22Rv1 (cell line): ENCODE data around the gene SERPINB6.
"Not testable (repeated sequence)": the region's sequence is repeated elsewhere in the genome, so short reads cannot be mapped to it uniquely, and the experiment has no call there.

ENCODE experiments used
- H3K27ac ChIP-seq: fragments of 450-650 bp; 2 replicates; pipeline ENCODE4 v1.5.1; 2017
- ZFX ChIP-seq: fragments of 450-650 bp; IDR thresholded peaks from 2 replicates; pipeline ENCODE4 v1.6.1; 2017; ENCODE audit warnings: antibody characterized with exemption, borderline replicate concordance
- TF ChIP-seq, protein P1 (sequence below): fragments of 450-650 bp; IDR thresholded peaks from 2 replicates; pipeline ENCODE4 v1.5.1; 2017; ENCODE audit warnings: mild to moderate bottlenecking

Gene SERPINB6

DNA sequence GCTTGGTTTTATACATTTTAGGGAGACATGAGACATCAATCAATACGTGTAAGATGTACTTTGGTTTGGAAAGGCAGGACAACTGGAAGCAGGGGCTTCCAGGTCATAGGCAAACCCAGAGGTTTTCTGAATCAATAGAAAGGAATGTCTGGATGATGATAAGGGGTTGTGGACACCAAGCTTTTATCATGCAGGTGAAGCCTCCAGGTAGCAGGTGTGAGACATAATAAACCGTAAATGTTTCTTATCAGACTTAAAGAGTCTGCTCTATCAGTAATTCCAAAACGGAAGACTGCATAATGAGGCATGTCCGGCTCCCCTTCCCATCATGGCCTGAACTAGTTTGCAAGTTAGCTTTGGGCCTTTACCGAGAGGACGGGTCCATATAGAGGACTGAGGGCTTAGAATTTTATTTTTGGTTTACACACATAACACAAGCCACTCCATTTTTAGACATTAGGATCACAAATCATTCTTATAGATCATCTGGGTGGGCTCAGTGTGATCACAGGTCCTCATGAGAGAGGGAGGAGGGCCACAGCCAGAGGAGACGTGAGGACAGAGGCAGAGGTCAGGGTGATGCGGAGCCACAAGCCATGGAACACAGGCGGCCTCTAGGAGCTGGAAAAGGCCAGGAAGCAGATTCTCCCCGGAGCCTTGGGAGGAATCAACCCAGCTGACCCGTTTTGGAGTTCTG, 57.6 kb downstream of the SERPINB6 start:
- H3K27ac ChIP-seq: no peak overlapping the region
- TF ChIP-seq, protein P1, sequence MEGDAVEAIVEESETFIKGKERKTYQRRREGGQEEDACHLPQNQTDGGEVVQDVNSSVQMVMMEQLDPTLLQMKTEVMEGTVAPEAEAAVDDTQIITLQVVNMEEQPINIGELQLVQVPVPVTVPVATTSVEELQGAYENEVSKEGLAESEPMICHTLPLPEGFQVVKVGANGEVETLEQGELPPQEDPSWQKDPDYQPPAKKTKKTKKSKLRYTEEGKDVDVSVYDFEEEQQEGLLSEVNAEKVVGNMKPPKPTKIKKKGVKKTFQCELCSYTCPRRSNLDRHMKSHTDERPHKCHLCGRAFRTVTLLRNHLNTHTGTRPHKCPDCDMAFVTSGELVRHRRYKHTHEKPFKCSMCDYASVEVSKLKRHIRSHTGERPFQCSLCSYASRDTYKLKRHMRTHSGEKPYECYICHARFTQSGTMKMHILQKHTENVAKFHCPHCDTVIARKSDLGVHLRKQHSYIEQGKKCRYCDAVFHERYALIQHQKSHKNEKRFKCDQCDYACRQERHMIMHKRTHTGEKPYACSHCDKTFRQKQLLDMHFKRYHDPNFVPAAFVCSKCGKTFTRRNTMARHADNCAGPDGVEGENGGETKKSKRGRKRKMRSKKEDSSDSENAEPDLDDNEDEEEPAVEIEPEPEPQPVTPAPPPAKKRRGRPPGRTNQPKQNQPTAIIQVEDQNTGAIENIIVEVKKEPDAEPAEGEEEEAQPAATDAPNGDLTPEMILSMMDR: no peak
- TF ChIP-seq ZFX: no peak

DNA sequence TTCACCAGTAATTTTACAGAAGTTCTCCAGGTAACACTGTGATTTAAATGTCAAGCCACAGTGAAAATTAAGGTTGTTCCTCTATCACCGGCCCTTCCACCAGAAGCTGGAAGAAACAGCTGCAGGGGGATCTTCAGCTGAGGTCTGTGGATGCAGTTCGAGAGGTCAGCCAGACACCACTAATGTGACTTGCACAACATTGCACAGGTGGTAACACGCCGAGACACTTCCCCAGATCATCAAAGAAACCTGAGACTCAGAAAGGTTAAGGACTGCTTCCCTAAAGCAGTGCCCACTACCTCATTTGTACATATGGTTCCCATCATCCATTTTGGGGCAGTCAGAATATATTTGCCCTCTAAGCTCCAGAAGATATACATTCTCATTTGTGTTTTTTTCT, 60.2 kb downstream of the SERPINB6 start:
- TF ChIP-seq, protein P1: no peak
- TF ChIP-seq ZFX: no peak
- no peak overlapping the region for H3K27ac ChIP-seq

GRCh38 chr6:2909718-2910117, 61.6 kb downstream of the SERPINB6 start:
- TF ChIP-seq, protein P1: no peak
- no peak overlapping the region for H3K27ac ChIP-seq

DNA sequence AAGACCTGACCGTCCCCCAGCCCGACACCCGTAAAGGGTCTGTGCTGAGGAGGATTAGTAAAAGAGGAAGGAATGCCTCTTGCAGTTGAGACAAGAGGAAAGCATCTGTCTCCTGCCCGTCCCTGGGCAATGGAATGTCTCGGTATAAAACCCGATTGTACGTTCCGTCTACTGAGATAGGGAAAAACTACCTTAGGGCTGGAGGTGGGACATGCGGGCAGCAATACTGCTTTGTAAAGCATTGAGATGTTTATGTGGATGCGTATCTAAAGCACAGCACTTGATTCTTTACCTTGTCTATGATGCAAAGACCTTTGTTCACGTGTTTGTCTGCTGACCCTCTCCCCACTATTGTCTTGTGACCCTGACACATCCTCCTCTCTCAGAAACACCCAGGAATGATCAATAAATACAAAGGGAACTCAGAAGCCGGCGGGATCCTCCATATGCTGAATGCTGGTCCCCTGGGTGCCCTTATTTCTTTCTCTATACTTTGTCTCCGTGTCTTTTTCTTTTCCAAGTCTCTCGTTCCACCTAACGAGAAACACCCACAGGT, 62.2 kb downstream of the SERPINB6 start:
- not testable (repeated sequence) for H3K27ac ChIP-seq

DNA sequence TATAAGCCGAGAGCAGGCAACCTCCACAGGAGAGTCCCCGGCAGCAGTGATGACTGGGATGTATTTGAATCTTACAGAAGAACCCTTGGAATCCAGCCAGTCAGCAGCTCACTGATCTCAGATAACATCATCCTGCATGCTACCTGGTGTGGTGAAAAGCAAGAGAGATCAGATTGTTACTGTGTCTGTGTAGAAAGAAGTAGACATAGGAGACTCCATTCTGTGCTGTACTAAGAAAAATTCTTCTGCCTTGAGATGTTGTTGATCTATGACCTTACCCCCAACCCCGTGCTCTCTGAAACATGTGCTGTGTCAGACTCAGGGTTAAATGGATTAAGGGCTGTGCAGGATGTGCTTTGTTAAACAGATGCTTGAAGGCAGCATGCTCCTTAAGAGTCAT, 62.9 kb downstream of the SERPINB6 start:
- H3K27ac ChIP-seq: not testable (repeated sequence)

DNA sequence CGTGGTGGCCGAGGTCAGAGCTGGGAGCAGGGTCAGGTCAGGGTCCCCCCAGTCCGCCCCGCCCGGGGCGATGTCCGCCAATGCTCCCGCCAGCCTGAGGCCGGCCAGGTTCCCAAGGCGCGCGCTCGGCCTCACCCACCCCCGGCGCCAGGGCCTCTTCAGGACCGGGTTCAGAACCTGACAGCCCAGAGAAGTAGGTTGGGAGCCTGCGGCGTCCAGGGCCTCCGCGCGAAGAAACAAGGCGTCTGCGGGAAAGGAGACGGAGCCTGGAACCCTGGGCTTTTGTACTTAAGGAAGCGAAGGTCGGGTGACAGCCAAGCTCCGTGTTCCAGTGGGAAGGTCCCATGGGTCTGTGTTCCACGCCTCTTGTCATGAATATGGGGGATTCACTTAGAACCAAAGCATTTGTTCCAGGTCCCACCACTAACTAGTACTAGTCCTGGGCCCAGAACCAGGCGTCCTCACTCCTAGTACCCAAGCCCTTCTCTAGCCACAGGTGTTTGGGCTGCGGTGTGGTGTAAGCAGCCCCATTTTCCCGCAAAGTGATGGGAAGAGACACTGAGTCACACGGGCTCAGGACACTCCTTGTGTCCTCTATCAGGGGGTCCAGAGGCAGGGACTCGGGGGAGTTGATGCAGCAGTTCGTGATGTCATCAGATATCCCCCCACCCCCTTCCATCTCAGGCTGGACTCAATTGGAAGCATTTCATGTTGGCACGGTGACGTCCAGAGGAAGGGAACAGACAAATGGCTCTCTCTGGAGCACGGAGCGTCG, 67.8 kb downstream of the SERPINB6 start:
- H3K27ac ChIP-seq: not testable (repeated sequence)

GRCh38 chr6:2901645-2902502, 69.5 kb downstream of the SERPINB6 start:
- not testable (repeated sequence) for H3K27ac ChIP-seq

GRCh38 chr6:2900821-2901644, 70.3 kb downstream of the SERPINB6 start:
- no peak for TF ChIP-seq ZFX
- TF ChIP-seq, protein P1: no peak
- no peak overlapping the region for H3K27ac ChIP-seq
